H9 (cell line): ENCODE results near the gene QSOX2. TPM values are rescaled to one million over a fixed set of nuclear protein-coding genes. Genes with fewer than 3 reads are reported as not detected.

ENCODE experiments used
- DNase-seq: peaks from one replicate; pipeline ENCODE4 v3.0.0-alpha.2; 2017
- H2AFZ ChIP-seq: one replicate; pipeline ENCODE4 v1.6.1; 2013; ENCODE audit warnings: mild to moderate bottlenecking, low read length, control low read depth, moderate library complexity
- H2AK5ac ChIP-seq: 2 replicates; pipeline ENCODE4 v1.6.1; 2013; ENCODE audit warnings: low read length, control low read depth, mixed read lengths; ENCODE audit not compliant: insufficient read length
- H2BK120ac ChIP-seq: one replicate; pipeline ENCODE4 v1.6.1; 2013; ENCODE audit warnings: low read depth, mild to moderate bottlenecking, low read length, control low read depth, inconsistent platforms; ENCODE audit not compliant: poor library complexity, severe bottlenecking
- H2BK12ac ChIP-seq: 2 replicates; pipeline ENCODE4 v1.6.1; 2013; ENCODE audit warnings: low read length, control low read depth, mixed read lengths, low read depth; ENCODE audit not compliant: insufficient read length
- H2BK15ac ChIP-seq: 2 replicates; pipeline ENCODE4 v1.6.1; 2013; ENCODE audit warnings: low read depth, low read length, control low read depth
- H2BK20ac ChIP-seq: one replicate; pipeline ENCODE4 v1.6.1; 2013; ENCODE audit warnings: low read depth, mild to moderate bottlenecking, low read length, control low read depth, inconsistent platforms; ENCODE audit not compliant: poor library complexity, severe bottlenecking
- H2BK5ac ChIP-seq: 2 replicates; pipeline ENCODE4 v1.6.1; 2013; ENCODE audit warnings: low read length, control low read depth, mixed read lengths; ENCODE audit not compliant: insufficient read length
- H3K14ac ChIP-seq: 2 replicates; pipeline ENCODE4 v1.6.1; 2013; ENCODE audit warnings: low read length, control low read depth; ENCODE audit not compliant: insufficient read depth
- H3K18ac ChIP-seq: 2 replicates; pipeline ENCODE4 v1.6.1; 2013; ENCODE audit warnings: low read depth, mild to moderate bottlenecking, mixed read lengths, low read length, control low read depth; ENCODE audit not compliant: insufficient read length
- H3K23ac ChIP-seq: 2 replicates; pipeline ENCODE4 v1.6.1; 2013; ENCODE audit warnings: low read length, control low read depth, mixed read lengths, low read depth; ENCODE audit not compliant: insufficient read length
- H3K23me2 ChIP-seq: 2 replicates; pipeline ENCODE4 v1.6.1; 2013; ENCODE audit warnings: low read depth, mild to moderate bottlenecking, mixed read lengths, low read length, control low read depth; ENCODE audit not compliant: insufficient read length, poor library complexity, severe bottlenecking
- H3K27ac ChIP-seq: 2 replicates; pipeline ENCODE4 v1.5.1; 2013; ENCODE audit warnings: low read length, control low read depth, mixed read lengths, low read depth; ENCODE audit not compliant: insufficient read length
- H3K27me3 ChIP-seq: 2 replicates; pipeline ENCODE4 v1.6.1; 2013; ENCODE audit warnings: low read length, control low read depth, inconsistent platforms; ENCODE audit not compliant: insufficient read depth
- H3K4ac ChIP-seq: 2 replicates; pipeline ENCODE4 v1.6.1; 2013; ENCODE audit warnings: low read depth, mild to moderate bottlenecking, control low read depth, inconsistent platforms, low read length, moderate library complexity
- H3K4me1 ChIP-seq: 2 replicates; pipeline ENCODE4 v1.6.1; 2013; ENCODE audit warnings: low read length, control low read depth, inconsistent platforms; ENCODE audit not compliant: insufficient read depth
- H3K4me2 ChIP-seq: 2 replicates; pipeline ENCODE4 v1.6.1; 2013; ENCODE audit warnings: low read length, control low read depth, mixed read lengths; ENCODE audit not compliant: insufficient read length, insufficient read depth
- H3K56ac ChIP-seq: 2 replicates; pipeline ENCODE4 v1.6.1; 2013; ENCODE audit warnings: low read depth, mild to moderate bottlenecking, mixed read lengths, low read length, control low read depth; ENCODE audit not compliant: insufficient read length
- H3K79me1 ChIP-seq: 2 replicates; pipeline ENCODE4 v1.6.1; 2013; ENCODE audit warnings: low read depth, mild to moderate bottlenecking, moderate library complexity, low read length, control low read depth, inconsistent platforms; ENCODE audit not compliant: insufficient read depth, poor library complexity, severe bottlenecking
- H3K79me2 ChIP-seq: 2 replicates; pipeline ENCODE4 v1.6.1; 2013; ENCODE audit warnings: low read length, control low read depth, inconsistent platforms; ENCODE audit not compliant: insufficient read depth
- H3K9ac ChIP-seq: 2 replicates; pipeline ENCODE4 v1.6.1; 2013; ENCODE audit warnings: low read length, control low read depth, mixed read lengths; ENCODE audit not compliant: insufficient read length; ENCODE audit errors: extremely low read depth
- H3K9me3 ChIP-seq: one replicate; pipeline ENCODE4 v1.6.1; 2013; ENCODE audit warnings: low read depth, low read length, inconsistent platforms; ENCODE audit not compliant: control insufficient read depth
- H3T11ph ChIP-seq: one replicate; pipeline ENCODE4 v1.6.1; 2013; ENCODE audit warnings: mild to moderate bottlenecking, low read length, control low read depth, inconsistent platforms
- H4K20me1 ChIP-seq: one replicate; pipeline ENCODE4 v1.6.1; 2013; ENCODE audit not compliant: control insufficient read depth, insufficient read length, insufficient read depth
- H4K5ac ChIP-seq: 2 replicates; pipeline ENCODE4 v1.6.1; 2013; ENCODE audit warnings: low read depth, mild to moderate bottlenecking, mixed read lengths, low read length, control low read depth; ENCODE audit not compliant: insufficient read length
- H4K8ac ChIP-seq: replicated peaks from 2 replicates; pipeline ENCODE4 v1.6.1; 2013; ENCODE audit warnings: low read length, control low read depth, mixed read lengths, low read depth; ENCODE audit not compliant: insufficient read length
- H4K91ac ChIP-seq: 2 replicates; pipeline ENCODE4 v1.6.1; 2013; ENCODE audit warnings: low read depth, mild to moderate bottlenecking, moderate library complexity, mixed read lengths, low read length, control low read depth; ENCODE audit not compliant: insufficient read length
- H3K27ac Mint-ChIP-seq, 3 experiments: 2 replicates in 2 of 3; 3 replicates in 1 of 3; pipeline ENCODE4 v1.8.0; 2020 to 2021; ENCODE audit warnings: mixed read lengths in 3 of 3, mild to moderate bottlenecking in 1 of 3, moderate library complexity in 1 of 3
- H3K27me3 Mint-ChIP-seq: 2 replicates; pipeline ENCODE4 v1.8.0; 2021; ENCODE audit warnings: low read depth, mild to moderate bottlenecking, moderate library complexity, mixed read lengths
- H3K36me3 Mint-ChIP-seq, 3 experiments: 2 replicates in 2 of 3; 3 replicates in 1 of 3; pipeline ENCODE4 v1.8.0; 2020 to 2021; ENCODE audit warnings: low read depth in 3 of 3, mixed read lengths in 3 of 3; ENCODE audit not compliant: insufficient read depth in 1 of 3
- H3K4me1 Mint-ChIP-seq, 2 experiments: 2 replicates each; pipeline ENCODE4 v1.8.0; 2020; ENCODE audit warnings: mixed read lengths in 2 of 2
- H3K4me3 Mint-ChIP-seq, 2 experiments: 2 replicates in 1 of 2; 3 replicates in 1 of 2; pipeline ENCODE4 v1.8.0; 2020 to 2021; ENCODE audit warnings: mild to moderate bottlenecking in 2 of 2, mixed read lengths in 2 of 2, moderate library complexity in 1 of 2
- H3K9me3 Mint-ChIP-seq, 2 experiments: 2 replicates in 1 of 2; 3 replicates in 1 of 2; pipeline ENCODE4 v1.8.0; 2020; ENCODE audit warnings: mild to moderate bottlenecking in 2 of 2, mixed read lengths in 2 of 2, moderate library complexity in 1 of 2
- WGBS: extraction: QIAGEN DNeasy Blood & Tissue Kit; methylation state at CpG from one replicate; pipeline ENCODE4 v1.1.7; 2013; ENCODE audit warnings: missing lambda C conversion rate, low lambda C conversion rate, mixed read lengths; ENCODE audit not compliant: insufficient read length; ENCODE audit errors: extremely low coverage; 5-methylcytosine and 5-hydroxymethylcytosine counted together
- total RNA-seq: library from RNA; stranded (reverse); gene quantifications from 2 replicates; pipeline ENCODE4 v1.2.1, GENCODE V29; 2021
- TF ChIP-seq, protein P1 (sequence below): fragments of 200-600 bp; sonication (generic); conservative IDR thresholded peaks from 3 replicates; pipeline ENCODE4 v1.8.0; 2021; ENCODE audit warnings: antibody characterized with exemption, mild to moderate bottlenecking

Gene QSOX2
- total RNA-seq, 1 experiment from 2014 or later = 25.8 TPM

DNA sequence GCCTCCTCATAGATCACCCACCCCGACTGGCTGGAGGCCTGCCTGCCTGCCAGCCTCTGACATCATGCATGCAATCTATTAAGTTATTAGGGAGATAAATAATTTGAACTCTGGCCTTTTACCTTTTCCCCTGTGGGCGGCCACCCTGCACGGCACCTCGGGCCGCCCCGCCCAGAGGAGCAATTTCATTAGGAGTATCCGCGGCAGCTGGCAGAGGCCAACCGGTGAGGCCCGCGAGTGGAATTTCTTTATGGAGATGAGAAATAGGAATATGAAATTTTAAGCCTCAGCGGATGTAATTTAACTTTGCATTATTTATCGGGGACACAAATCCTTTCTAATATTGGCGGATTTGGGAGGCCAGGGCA, 63.2 kb downstream of the QSOX2 start:
- Mint-ChIP-seq H3K36me3 (no peaks in the 10 kb centered on the region), H3K27me3 (peaks cover 3% of the 10 kb centered on the region; the same call in 1 of the 2 replicates), H3K4me3 (no peak overlapping the region; a peak in 1 of 5 replicates), H3K9me3 (no peaks in the 10 kb centered on the region), H3K4me1 (peaks cover 9 to 37% of the 10 kb centered on the region in 2 experiments), H3K27ac (no peak overlapping the region)
- Histone ChIP-seq H3T11ph (no peak overlapping the region), H3K4me2 (no peak overlapping the region), H2BK120ac (no peak overlapping the region), H3K56ac (no peak overlapping the region), H2BK12ac (no peak overlapping the region), H4K91ac (no peak overlapping the region), H2AK5ac (no peak overlapping the region), H3K23me2 (no peaks in the 10 kb centered on the region), H3K79me2 (no peaks in the 10 kb centered on the region), H3K4me1 (no peaks in the 10 kb centered on the region), H3K4ac (no peak overlapping the region), H3K79me1 (no peaks in the 10 kb centered on the region), H2AFZ (no peak overlapping the region), H3K9ac (no peak overlapping the region), H3K9me3 (no peaks in the 10 kb centered on the region), H2BK15ac (no peak overlapping the region), H2BK20ac (no peak overlapping the region), H3K27ac (no peak overlapping the region), H4K5ac (no peak overlapping the region), H4K20me1 (no peaks in the 10 kb centered on the region), H3K18ac (no peak overlapping the region), H3K23ac (no peak overlapping the region), H4K8ac (no peak overlapping the region), H3K14ac (no peak overlapping the region), H2BK5ac (no peak overlapping the region), H3K27me3 (no peaks in the 10 kb centered on the region)
- no peak for DNase-seq
- TF ChIP-seq, protein P1, sequence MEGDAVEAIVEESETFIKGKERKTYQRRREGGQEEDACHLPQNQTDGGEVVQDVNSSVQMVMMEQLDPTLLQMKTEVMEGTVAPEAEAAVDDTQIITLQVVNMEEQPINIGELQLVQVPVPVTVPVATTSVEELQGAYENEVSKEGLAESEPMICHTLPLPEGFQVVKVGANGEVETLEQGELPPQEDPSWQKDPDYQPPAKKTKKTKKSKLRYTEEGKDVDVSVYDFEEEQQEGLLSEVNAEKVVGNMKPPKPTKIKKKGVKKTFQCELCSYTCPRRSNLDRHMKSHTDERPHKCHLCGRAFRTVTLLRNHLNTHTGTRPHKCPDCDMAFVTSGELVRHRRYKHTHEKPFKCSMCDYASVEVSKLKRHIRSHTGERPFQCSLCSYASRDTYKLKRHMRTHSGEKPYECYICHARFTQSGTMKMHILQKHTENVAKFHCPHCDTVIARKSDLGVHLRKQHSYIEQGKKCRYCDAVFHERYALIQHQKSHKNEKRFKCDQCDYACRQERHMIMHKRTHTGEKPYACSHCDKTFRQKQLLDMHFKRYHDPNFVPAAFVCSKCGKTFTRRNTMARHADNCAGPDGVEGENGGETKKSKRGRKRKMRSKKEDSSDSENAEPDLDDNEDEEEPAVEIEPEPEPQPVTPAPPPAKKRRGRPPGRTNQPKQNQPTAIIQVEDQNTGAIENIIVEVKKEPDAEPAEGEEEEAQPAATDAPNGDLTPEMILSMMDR = no peak
- no CpG with 5 or more reads among the region's 14 CpGs for WGBS
